SH-SY5Y (cell line): ENCODE data around the gene IMMP2L.

Experiments used
- GATA2 ChIP-seq: IDR thresholded peaks from 2 replicates; pipeline ENCODE4 v1.6.1; 2011; ENCODE audit warnings: mild to moderate bottlenecking, low read depth, low read length
- GATA3 ChIP-seq: IDR thresholded peaks from 2 replicates; pipeline ENCODE4 v1.6.1; 2011; ENCODE audit warnings: low read depth, mild to moderate bottlenecking, low read length, moderate library complexity

IMMP2L gene

GRCh38 chr7:110779339-110779738 lies 783.0 kb downstream of the IMMP2L start:
- no peak for TF ChIP-seq GATA3
- no peak for TF ChIP-seq GATA2

GRCh38 chr7:110775046-110775445 lies 787.2 kb downstream of the IMMP2L start:
- TF ChIP-seq GATA3 (no peak), GATA2 (no peak)

GRCh38 chr7:110774071-110774470 lies 788.2 kb downstream of the IMMP2L start:
- TF ChIP-seq GATA3 (no peak), GATA2 (no peak)

GRCh38 chr7:110772615-110773014 lies 789.7 kb downstream of the IMMP2L start:
- TF ChIP-seq GATA3, result no peak

- TF ChIP-seq GATA2, result no peak
- TF ChIP-seq GATA3, result no peak
These were observed 790.6 kb downstream of the IMMP2L start for GRCh38 chr7:110771717-110772116.

- TF ChIP-seq GATA2, result no peak
- TF ChIP-seq GATA3, result no peak
These were observed 794.7 kb downstream of the IMMP2L start for GRCh38 chr7:110767550-110768110.

GRCh38 chr7:110766864-110767263 lies 795.4 kb downstream of the IMMP2L start:
- TF ChIP-seq GATA2 (no peak), GATA3 (no peak)

- TF ChIP-seq GATA3 (no peak), GATA2 (no peak)
These were observed 797.4 kb downstream of the IMMP2L start for GRCh38 chr7:110764852-110765251.

GRCh38 chr7:110762546-110763225 lies 799.6 kb downstream of the IMMP2L start:
- TF ChIP-seq GATA3 (no peak), GATA2 (no peak)

- TF ChIP-seq GATA3 (no peak), GATA2 (no peak)
These were observed 802.0 kb downstream of the IMMP2L start for GRCh38 chr7:110760341-110760740.

- TF ChIP-seq GATA2, result no peak
- TF ChIP-seq GATA3, result no peak
These were observed 803.2 kb downstream of the IMMP2L start for GRCh38 chr7:110759069-110759468.

GRCh38 chr7:110754649-110755048 lies 807.6 kb downstream of the IMMP2L start:
- TF ChIP-seq GATA3, result no peak
- TF ChIP-seq GATA2, result no peak

GRCh38 chr7:110750931-110751605 lies 811.2 kb downstream of the IMMP2L start:
- TF ChIP-seq GATA3 (no peak), GATA2 (no peak)

GRCh38 chr7:110733221-110733620 lies 829.1 kb downstream of the IMMP2L start:
- TF ChIP-seq GATA3, result no peak
- TF ChIP-seq GATA2, result no peak

GRCh38 chr7:110724811-110725210 lies 837.5 kb downstream of the IMMP2L start:
- no peak for TF ChIP-seq GATA2
- TF ChIP-seq GATA3, result no peak

- no peak for TF ChIP-seq GATA2
- no peak for TF ChIP-seq GATA3
These were observed 840.9 kb downstream of the IMMP2L start for GRCh38 chr7:110721395-110721794.
